OCI-LY1 (cell line): ENCODE results near the gene CXCL12.

ENCODE experiments used
- EZH2 ChIP-seq: fragments of 200-600 bp; sonication (generic), shearing (Covaris generic); IDR thresholded peaks from 2 replicates; pipeline ENCODE4 v1.8.0; 2017; ENCODE audit warnings: borderline replicate concordance, mixed run types, mild to moderate bottlenecking, antibody characterized with exemption, low read length, moderate library complexity, mixed read lengths
- TF ChIP-seq, protein P1 (sequence below): fragments of 200-600 bp; sonication (generic), shearing (Covaris generic); IDR thresholded peaks from 2 replicates; pipeline ENCODE4 v1.5.1; 2017; ENCODE audit warnings: mild to moderate bottlenecking, antibody characterized with exemption, low read length, moderate library complexity, mixed read lengths

DNA sequence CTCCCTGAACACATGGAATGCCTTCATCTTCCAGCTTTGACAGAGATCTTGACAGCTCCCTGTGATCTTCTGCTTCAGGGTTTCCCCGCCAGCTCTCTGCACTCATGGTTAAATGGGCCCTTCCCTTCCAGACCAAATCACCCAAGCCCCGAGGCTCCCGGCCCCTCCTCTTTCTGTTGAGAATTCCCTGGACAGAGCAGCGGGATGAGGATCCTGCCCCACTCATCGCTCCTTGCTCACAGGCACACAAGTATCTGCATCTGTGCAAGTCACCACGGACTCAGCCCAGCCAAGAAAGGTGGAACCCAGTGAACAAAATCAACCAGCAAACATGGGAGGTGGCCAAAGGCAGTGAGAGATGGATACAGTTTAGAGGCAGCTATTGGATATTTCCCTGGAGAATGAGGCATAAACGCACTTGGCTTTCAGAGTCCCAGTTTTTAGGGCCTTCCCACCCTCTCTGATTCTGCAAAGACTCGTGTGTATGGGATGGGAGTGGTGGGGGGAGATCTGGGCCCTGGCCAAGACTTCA is 37.7 kb upstream of the CXCL12 start:
- TF ChIP-seq, protein P1, sequence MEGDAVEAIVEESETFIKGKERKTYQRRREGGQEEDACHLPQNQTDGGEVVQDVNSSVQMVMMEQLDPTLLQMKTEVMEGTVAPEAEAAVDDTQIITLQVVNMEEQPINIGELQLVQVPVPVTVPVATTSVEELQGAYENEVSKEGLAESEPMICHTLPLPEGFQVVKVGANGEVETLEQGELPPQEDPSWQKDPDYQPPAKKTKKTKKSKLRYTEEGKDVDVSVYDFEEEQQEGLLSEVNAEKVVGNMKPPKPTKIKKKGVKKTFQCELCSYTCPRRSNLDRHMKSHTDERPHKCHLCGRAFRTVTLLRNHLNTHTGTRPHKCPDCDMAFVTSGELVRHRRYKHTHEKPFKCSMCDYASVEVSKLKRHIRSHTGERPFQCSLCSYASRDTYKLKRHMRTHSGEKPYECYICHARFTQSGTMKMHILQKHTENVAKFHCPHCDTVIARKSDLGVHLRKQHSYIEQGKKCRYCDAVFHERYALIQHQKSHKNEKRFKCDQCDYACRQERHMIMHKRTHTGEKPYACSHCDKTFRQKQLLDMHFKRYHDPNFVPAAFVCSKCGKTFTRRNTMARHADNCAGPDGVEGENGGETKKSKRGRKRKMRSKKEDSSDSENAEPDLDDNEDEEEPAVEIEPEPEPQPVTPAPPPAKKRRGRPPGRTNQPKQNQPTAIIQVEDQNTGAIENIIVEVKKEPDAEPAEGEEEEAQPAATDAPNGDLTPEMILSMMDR, result no peak
- no peak for TF ChIP-seq EZH2
